Stimulated activated CD4-positive, alpha-beta T cell treated with anti-CD3 and anti-CD28 coated beads, Interleukin-2, amount 100 ng/mL, for 48 hours (primary cell): ENCODE results near the gene ADAMTS2.

ENCODE experiments used
- DNase-seq, 2 donors: peaks; one replicate each; pipeline ENCODE4 v3.0.0-alpha.2; 2020

The ADAMTS2 gene

GRCh38 chr5:179309383-179309670 is 35.9 kb downstream of the ADAMTS2 start:
- no peak for DNase-seq

GRCh38 chr5:179308563-179309382 is 36.5 kb downstream of the ADAMTS2 start:
- DNase-seq: no peak

GRCh38 chr5:179307931-179308471 is 37.3 kb downstream of the ADAMTS2 start:
- no peak for DNase-seq

GRCh38 chr5:179307013-179307800 is 38.1 kb downstream of the ADAMTS2 start:
- no peak for DNase-seq

GRCh38 chr5:179306191-179307012 is 38.9 kb downstream of the ADAMTS2 start:
- no peak for DNase-seq

- DNase-seq: no peak
These were observed 40.4 kb downstream of the ADAMTS2 start for GRCh38 chr5:179304871-179305270.

- no peak for DNase-seq
These were observed 40.8 kb downstream of the ADAMTS2 start for GRCh38 chr5:179304466-179304865.

- no peak for DNase-seq
These were observed 41.6 kb downstream of the ADAMTS2 start for GRCh38 chr5:179303451-179304200.

- DNase-seq: no peak
These were observed 42.6 kb downstream of the ADAMTS2 start for GRCh38 chr5:179302499-179303185.

GRCh38 chr5:179301796-179302195 is 43.5 kb downstream of the ADAMTS2 start:
- no peak for DNase-seq

- DNase-seq: no peak
These were observed 43.9 kb downstream of the ADAMTS2 start for GRCh38 chr5:179301376-179301775.

GRCh38 chr5:179300581-179301180 is 44.6 kb downstream of the ADAMTS2 start:
- no peak for DNase-seq

GRCh38 chr5:179298181-179298993 is 46.9 kb downstream of the ADAMTS2 start:
- no peak for DNase-seq

GRCh38 chr5:179297486-179298180 is 47.6 kb downstream of the ADAMTS2 start:
- no peak for DNase-seq

GRCh38 chr5:179297026-179297425 is 48.2 kb downstream of the ADAMTS2 start:
- no peak for DNase-seq

- DNase-seq: no peak
These were observed 49.0 kb downstream of the ADAMTS2 start for GRCh38 chr5:179296150-179296821.

GRCh38 chr5:179295778-179296149 is 49.5 kb downstream of the ADAMTS2 start:
- DNase-seq: no peak

- DNase-seq: no peak
These were observed 50.1 kb downstream of the ADAMTS2 start for GRCh38 chr5:179294891-179295777.
